Measurements from ENCODE around the gene ARHGAP21. TPM values are rescaled to one million over a fixed set of nuclear protein-coding genes. Genes with fewer than 3 reads are reported as not detected.

Gene ARHGAP21
- total and polyA plus RNA-seq, 11 donors, result 20.8 to 71.9 (median 48.4) TPM

GRCh38 chr10:24711465-24711864, 12.2 kb downstream of the ARHGAP21 start:
- WGBS, 4 donors, result 48 to 59% (median 51%) methylated on average over 2 of the region's 2 CpGs
- TF ChIP-seq, protein P1, sequence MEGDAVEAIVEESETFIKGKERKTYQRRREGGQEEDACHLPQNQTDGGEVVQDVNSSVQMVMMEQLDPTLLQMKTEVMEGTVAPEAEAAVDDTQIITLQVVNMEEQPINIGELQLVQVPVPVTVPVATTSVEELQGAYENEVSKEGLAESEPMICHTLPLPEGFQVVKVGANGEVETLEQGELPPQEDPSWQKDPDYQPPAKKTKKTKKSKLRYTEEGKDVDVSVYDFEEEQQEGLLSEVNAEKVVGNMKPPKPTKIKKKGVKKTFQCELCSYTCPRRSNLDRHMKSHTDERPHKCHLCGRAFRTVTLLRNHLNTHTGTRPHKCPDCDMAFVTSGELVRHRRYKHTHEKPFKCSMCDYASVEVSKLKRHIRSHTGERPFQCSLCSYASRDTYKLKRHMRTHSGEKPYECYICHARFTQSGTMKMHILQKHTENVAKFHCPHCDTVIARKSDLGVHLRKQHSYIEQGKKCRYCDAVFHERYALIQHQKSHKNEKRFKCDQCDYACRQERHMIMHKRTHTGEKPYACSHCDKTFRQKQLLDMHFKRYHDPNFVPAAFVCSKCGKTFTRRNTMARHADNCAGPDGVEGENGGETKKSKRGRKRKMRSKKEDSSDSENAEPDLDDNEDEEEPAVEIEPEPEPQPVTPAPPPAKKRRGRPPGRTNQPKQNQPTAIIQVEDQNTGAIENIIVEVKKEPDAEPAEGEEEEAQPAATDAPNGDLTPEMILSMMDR (IDR thresholded peaks at IDR 0.05), result no peak
- TF ChIP-seq POLR2A (IDR thresholded peaks at IDR 0.05), result no peak
- DNase-seq (no peak), ATAC-seq (no peak)
- no peaks in the 10 kb centered on the region for H3K9me3 ChIP-seq
- H3K27me3 ChIP-seq, result no peaks in the 10 kb centered on the region
- H3K4me1 ChIP-seq, result peaks cover 2 to 97% (median 64%) of the 10 kb centered on the region in 12 donors
- no peak overlapping the region for H3K4me3 ChIP-seq
- H3K27ac ChIP-seq, result no peak overlapping the region
- no peaks in the 10 kb centered on the region for H3K36me3 ChIP-seq
- intact Hi-C loops (cut with DNase I), result no loop called here

DNA sequence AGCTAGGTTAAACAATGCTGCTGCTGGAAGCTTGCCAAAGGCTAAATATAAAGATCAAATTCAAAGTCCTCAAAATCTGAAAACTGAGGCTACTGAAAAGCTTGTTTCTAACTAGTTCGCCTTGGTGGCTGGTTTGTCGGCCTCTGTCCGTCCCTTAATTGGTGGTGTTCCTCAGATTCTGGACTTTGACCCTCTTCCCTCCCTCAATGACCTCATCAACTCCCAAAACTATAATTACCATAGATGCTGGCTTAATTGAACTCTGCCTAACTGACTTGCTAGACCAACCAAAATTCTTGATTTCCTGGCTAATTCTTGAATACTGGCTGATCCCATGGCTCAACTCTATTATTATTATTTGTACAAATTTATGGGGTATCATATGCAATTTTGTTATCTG, 15.6 kb downstream of the ARHGAP21 start:
- Histone ChIP-seq H3K27me3 (no peaks in the 10 kb centered on the region), H3K27ac (no peak overlapping the region), H3K4me1 (peaks cover 6 to 96% (median 59%) of the 10 kb centered on the region in 12 donors), H3K9me3 (no peaks in the 10 kb centered on the region), H3K4me3 (no peak overlapping the region), H3K36me3 (no peaks in the 10 kb centered on the region)
- WGBS, 4 donors, result 60 to 76% (median 70%) methylated on average over 3 of the region's 3 CpGs
- no peak for TF ChIP-seq POLR2A (IDR thresholded peaks at IDR 0.05)
- TF ChIP-seq, protein P1 (IDR thresholded peaks at IDR 0.05), result no peak
- intact Hi-C loops (cut with DNase I), result no loop called here
- ATAC-seq, result no peak
- no peak for DNase-seq

DNA sequence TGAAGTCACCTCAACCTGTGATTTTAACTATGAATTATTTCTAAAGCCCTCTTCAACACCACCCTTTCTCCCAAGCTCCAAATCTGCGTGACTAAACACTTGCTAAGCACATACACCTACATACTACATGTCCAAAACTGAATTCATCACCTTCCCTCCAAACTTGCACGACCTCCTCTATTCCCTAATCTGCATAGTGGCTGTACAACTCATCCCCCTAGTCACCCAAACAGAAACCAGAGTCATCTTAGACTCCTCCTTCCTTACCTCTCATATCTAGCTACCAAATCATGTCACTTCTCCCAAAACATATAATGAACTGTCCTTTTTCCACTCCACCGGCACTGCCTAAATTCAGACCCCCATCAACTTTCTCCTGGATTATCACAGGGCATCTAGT, 16.2 kb downstream of the ARHGAP21 start:
- no peaks in the 10 kb centered on the region for H3K36me3 ChIP-seq
- no peak for TF ChIP-seq POLR2A (IDR thresholded peaks at IDR 0.05)
- TF ChIP-seq, protein P1 (IDR thresholded peaks at IDR 0.05), result no peak
- ATAC-seq, result peak in 1 of 4 donors; percentile 18
- no peaks in the 10 kb centered on the region for H3K9me3 ChIP-seq
- H3K4me1 ChIP-seq, result peaks cover 6 to 96% (median 55%) of the 10 kb centered on the region in 12 donors
- no peak overlapping the region for H3K27ac ChIP-seq
- WGBS, 4 donors, result 67 to 75% (median 70%) methylated on average over 3 of the region's 3 CpGs
- no peaks in the 10 kb centered on the region for H3K27me3 ChIP-seq
- DNase-seq, result no peak
- intact Hi-C loops (cut with DNase I), result no loop called here
- no peak overlapping the region for H3K4me3 ChIP-seq

DNA sequence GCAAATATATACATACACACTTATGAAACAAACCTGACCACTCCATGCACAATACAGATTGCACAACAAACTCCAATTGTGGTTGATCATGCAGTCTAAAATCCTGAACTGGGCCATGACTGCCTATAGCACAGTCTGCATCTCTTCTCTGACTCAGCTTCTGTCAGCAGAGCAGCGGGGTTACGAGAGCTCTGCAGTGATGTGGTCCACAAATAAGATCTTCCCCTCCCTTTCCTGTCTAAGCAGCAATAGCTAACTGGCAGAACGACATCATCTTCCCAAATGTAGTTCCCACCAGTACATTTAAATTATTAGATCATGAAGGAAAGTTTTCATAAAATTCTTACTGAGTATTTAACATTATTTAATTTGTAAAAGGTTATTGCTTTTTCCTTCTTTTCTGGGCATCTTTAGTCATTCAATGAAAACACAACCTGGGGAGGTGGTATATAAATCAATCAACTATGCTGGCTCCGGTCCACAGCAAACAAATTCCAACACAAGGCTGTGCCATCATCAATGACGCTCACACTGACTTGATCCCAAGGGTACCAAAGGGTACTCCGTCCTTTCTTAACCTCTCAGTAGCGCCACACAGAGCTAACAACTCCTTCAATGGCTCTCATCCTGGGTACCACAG, 17.1 kb downstream of the ARHGAP21 start:
- DNase-seq (peak in 1 of 5 donors; percentile 73), ATAC-seq (peak; percentile 74 to 95 (median 90))
- Histone ChIP-seq H3K4me1 (peaks cover 6 to 91% (median 52%) of the 10 kb centered on the region in 12 donors), H3K36me3 (no peaks in the 10 kb centered on the region), H3K4me3 (no peak overlapping the region), H3K27me3 (no peaks in the 10 kb centered on the region), H3K9me3 (no peaks in the 10 kb centered on the region), H3K27ac (peak overlapping the region in 2 of 12 donors; percentile 18 to 29)
- no peak for TF ChIP-seq POLR2A (IDR thresholded peaks at IDR 0.05)
- TF ChIP-seq, protein P1 (IDR thresholded peaks at IDR 0.05), result no peak
- WGBS, 4 donors, result 37 to 41% (median 39%) methylated on average over 7 of the region's 7 CpGs
- intact Hi-C loops (cut with DNase I), result no loop called here

All from heart left ventricle (tissue), 16 donors.